D341Med (cell line): ENCODE data around the gene BRCC3.
"Not testable (repeated sequence)": the region's sequence is repeated elsewhere in the genome, so short reads cannot be mapped to it uniquely, and the experiment has no call there.

Source experiments
- DNase-seq: peaks from one replicate; pipeline ENCODE4 v3.0.0; 2012; ENCODE audit warnings: low spot score

BRCC3 gene

DNA sequence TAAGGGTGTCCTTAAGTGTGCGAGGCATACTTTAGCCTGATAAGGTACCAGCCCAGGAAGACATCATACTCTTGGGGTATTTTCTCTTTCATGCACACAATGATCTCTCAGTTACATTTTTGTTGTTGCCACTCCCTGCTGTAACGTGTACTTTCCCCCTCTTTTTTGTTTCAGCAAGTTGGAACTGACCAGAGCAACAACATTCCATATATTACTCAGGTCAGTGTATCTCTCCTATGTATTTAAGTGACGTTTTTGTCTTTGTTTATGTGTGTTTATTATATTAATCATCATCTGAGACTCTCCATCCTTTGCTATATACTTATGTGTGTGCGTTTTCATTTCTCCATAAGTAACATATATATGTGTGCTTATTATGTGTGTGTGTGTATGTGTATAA is 73.6 kb downstream of the BRCC3 start:
- DNase-seq = no peak

- not testable (repeated sequence) for DNase-seq
Observed at GRCh38 chrX:155147612-155148011, 76.3 kb downstream of the BRCC3 start.

- DNase-seq = not testable (repeated sequence)
Observed at GRCh38 chrX:155148166-155148565, 76.9 kb downstream of the BRCC3 start.

- DNase-seq = peak; percentile 24
Observed at GRCh38 chrX:155148724-155149537, 77.6 kb downstream of the BRCC3 start.

GRCh38 chrX:155169881-155170280 is 98.6 kb downstream of the BRCC3 start:
- no peak for DNase-seq
